HT1080 (cell line): ENCODE results near the gene OSBP. TPM values are rescaled to one million over a fixed set of nuclear protein-coding genes. Genes with fewer than 3 reads are reported as not detected.

Experiments used
- small RNA-seq: library from RNA; depleted of rRNA; stranded (forward); fragments of <200 nt; gene quantifications from one replicate; pipeline ENCODE3, GENCODE V24; 2014
- total RNA-seq: library from RNA; depleted of rRNA; stranded (reverse); fragments of >200 nt; shearing (Covaris generic); gene quantifications from 2 replicates; pipeline ENCODE4 v1.2.3, GENCODE V29; 2014; rRNA removed

OSBP gene
- total RNA-seq, 1 experiment from 2014 or later = 18.0 TPM

Small RNA genes within 50 kb of the gene (small RNA-seq; reads per million reads assigned to genes)
- not detected for gene MIR3162

Other genes starting within 250 kb of the OSBP start
- gene OR5A2, start 189.4 kb downstream of the OSBP start, total RNA-seq = not detected in 2 replicates
- gene OR5A1, start 179.3 kb downstream of the OSBP start, total RNA-seq = not detected in 2 replicates
- not detected in 2 replicates for gene OR4D6, start 158.8 kb downstream of the OSBP start, total RNA-seq
- gene OR4D10, start 142.5 kb downstream of the OSBP start, total RNA-seq = not detected in 2 replicates
- not detected in 2 replicates for gene OR4D11, start 112.2 kb downstream of the OSBP start, total RNA-seq
- not detected in 2 replicates for gene OR4D9, start 104.2 kb downstream of the OSBP start, total RNA-seq
- 13.2 and 15.4 TPM in 2 replicates for gene PATL1, start 53.3 kb upstream of the OSBP start, total RNA-seq
- gene OR10V1, start 98.1 kb upstream of the OSBP start, total RNA-seq = not detected in 2 replicates
- 41.6 and 42.6 TPM in 2 replicates for gene STX3, start 139.6 kb upstream of the OSBP start, total RNA-seq
- gene MRPL16, start 195.0 kb upstream of the OSBP start, total RNA-seq = 91.6 and 95.7 TPM in 2 replicates
- gene CBLIF, start 229.7 kb upstream of the OSBP start, total RNA-seq = not detected in 2 replicates